Measurements from ENCODE around the gene KRT12. TPM values are rescaled to one million over a fixed set of nuclear protein-coding genes. Genes with fewer than 3 reads are reported as not detected.

The KRT12 gene
- total RNA-seq, 5 donors from 2014 or later (not counting 1 experiment from before 2014, with no cell fraction given) = 0.10 TPM; not detected in 4

DNA sequence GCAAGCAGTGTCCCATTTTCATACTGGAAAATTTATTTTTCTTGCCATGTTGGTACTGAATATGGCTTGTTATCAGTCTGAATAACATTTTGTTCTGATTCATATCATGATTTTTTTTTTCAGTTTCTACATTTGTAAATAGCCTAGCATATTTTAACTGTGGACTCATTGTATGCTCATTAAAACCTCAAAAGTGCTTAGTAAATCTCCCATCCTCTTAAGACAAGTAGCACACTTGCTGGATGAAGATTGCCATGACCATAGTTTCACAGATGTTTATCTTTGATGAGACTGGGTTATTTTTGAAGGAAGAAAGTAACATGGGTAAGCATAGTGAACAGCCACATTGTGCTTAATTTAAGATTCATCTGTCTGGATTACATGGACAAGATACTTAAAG lies 45.5 kb downstream of the KRT12 start:
- CTCF ChIA-PET = no interaction called here

DNA sequence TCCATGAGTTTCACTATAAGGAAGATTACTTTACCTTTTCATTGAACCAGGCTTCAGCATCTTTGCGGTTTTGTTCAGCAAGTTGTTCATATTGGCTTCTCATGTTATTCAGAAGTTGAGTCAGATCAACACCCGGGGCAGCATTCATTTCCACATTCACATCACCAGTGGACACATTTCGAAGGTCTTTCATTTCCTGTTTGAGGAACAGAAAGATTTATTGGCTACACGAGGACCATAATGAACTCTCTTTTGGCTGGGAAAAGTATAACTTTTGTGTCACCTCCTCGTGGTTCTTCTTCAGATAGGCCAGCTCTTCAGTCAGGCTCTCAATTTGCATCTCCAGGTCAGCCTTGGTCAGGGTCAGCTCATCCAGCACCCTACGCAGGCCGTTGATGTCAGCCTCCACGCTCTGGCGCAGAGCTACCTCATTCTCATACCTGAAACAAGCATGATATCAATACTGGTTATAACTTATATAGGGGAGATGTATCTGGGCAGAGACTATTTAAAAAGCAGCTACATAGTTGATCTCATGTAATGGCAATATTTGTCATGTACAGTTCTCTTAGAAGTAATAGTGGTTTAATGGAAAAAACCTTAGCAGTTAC lies 46.7 kb downstream of the KRT12 start:
- Mint-ChIP-seq H3K4me3 (peak overlapping the region; percentile 76 to 94 (median 76)), H3K9me3 (peaks cover 0 to 6% (median 0%) of the 10 kb centered on the region in 3 donors), H3K4me1 (peaks cover 20 to 31% (median 27%) of the 10 kb centered on the region in 3 donors), H3K27ac (no peak overlapping the region), H3K36me3 (peaks cover 38% of the 10 kb centered on the region), H3K27me3 (peaks cover 6 to 10% of the 10 kb centered on the region in 2 donors)
- Histone ChIP-seq H3K27me3 (replicated peaks in 1 of 2; ENCODE audit: control insufficient read depth in 2 of 2, extremely low read depth in 1 of 2, insufficient read depth in 2 of 2, low read length in 1 of 2) (peaks cover 0 to 4% of the 10 kb centered on the region in 2 experiments), H3K4me1 (ENCODE audit: control insufficient read depth in 1 of 2, extremely low read depth in 1 of 2, insufficient read depth in 2 of 2, low read length in 2 of 2) (peaks cover 6 to 10% of the 10 kb centered on the region in 2 experiments), H3K36me3 (ENCODE audit: control insufficient read depth in 2 of 2, extremely low read depth in 1 of 2, insufficient read depth in 1 of 2, low read length in 1 of 2) (peaks cover 0 to 10% of the 10 kb centered on the region in 2 donors), H3K4me3 (ENCODE audit: control insufficient read depth in 1 of 2, extremely low read depth in 1 of 2, low read length in 1 of 2) (no peak overlapping the region), H3K27ac (ENCODE audit: low read length) (no peak overlapping the region), H3K9me3 (no peaks in the 10 kb centered on the region)
- ATAC-seq (replicated peaks in 1 of 4) (no peak), DNase-seq (no peak)
- POLR2A ChIA-PET = no interaction called here
- CTCF ChIA-PET = interaction anchor here in 1 of 2 donors (0.9 to 2.2 kb wide), 2 partner anchors 842 to 846 kb away, joined by 4 to 13 read pairs; no protein-coding TSS in a partner anchor
- 72% methylated on average over 3 of the region's 9 CpGs for WGBS (ENCODE audit: insufficient coverage)

More for the DNA sequence above, 45.5 kb downstream of the KRT12 start:
- Histone ChIP-seq H3K36me3 (ENCODE audit: control insufficient read depth in 2 of 2, extremely low read depth in 1 of 2, insufficient read depth in 1 of 2, low read length in 1 of 2) (peaks cover 0 to 10% of the 10 kb centered on the region in 2 donors), H3K4me3 (ENCODE audit: control insufficient read depth in 1 of 2, extremely low read depth in 1 of 2, low read length in 1 of 2) (no peak overlapping the region), H3K4me1 (ENCODE audit: control insufficient read depth in 1 of 2, extremely low read depth in 1 of 2, insufficient read depth in 2 of 2, low read length in 2 of 2) (peaks cover 6 to 10% of the 10 kb centered on the region in 2 experiments), H3K27me3 (replicated peaks in 1 of 2; ENCODE audit: control insufficient read depth in 2 of 2, extremely low read depth in 1 of 2, insufficient read depth in 2 of 2, low read length in 1 of 2) (peaks cover 0 to 4% of the 10 kb centered on the region in 2 experiments), H3K9me3 (no peaks in the 10 kb centered on the region), H3K27ac (ENCODE audit: low read length) (no peak overlapping the region)
- Mint-ChIP-seq H3K27ac (no peak overlapping the region), H3K4me3 (no peak overlapping the region), H3K9me3 (peaks cover 0 to 6% (median 0%) of the 10 kb centered on the region in 3 donors), H3K27me3 (peaks cover 6 to 13% of the 10 kb centered on the region in 2 donors), H3K36me3 (peaks cover 41% of the 10 kb centered on the region), H3K4me1 (peaks cover 20 to 31% (median 27%) of the 10 kb centered on the region in 3 donors)
- POLR2A ChIA-PET = no interaction called here
- ATAC-seq (replicated peaks in 1 of 4) (no peak), DNase-seq (no peak)

DNA sequence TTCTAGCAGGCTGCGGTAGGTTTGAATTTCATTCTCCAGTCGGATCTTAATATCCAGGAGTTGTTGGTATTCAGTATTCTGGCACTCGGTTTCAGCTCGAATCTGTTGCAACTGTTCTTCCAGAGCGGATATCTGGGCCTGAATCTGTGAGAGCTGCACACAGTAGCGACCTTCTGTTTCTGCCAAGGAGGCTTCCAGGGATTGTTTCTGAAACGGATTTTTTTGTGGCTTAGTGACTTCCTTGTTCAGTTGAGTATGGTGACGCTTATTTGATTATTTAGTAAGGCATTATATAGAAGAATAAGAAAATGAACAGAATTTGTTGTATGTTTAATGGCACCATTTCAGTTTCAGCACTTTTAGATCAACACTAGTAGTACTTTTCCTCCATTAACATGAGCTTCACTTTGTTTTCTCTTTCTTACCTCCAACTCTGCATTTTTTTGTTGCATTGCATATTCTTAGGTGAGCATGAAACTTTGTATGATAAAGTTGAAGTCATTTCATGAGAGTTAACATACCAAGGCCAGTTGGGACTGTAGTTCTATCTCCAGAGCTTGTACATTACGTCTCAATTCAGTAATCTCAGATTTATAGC lies 47.4 kb downstream of the KRT12 start:
- peak in 1 of 35 experiments; percentile 16 for DNase-seq
- POLR2A ChIA-PET = interaction anchor here in 1 of 2 donors (1.5 kb wide), 1 partner anchor 871 kb away, joined by 11 read pairs; no protein-coding TSS in a partner anchor
- H3K4me1 Mint-ChIP-seq = peaks cover 20 to 31% (median 27%) of the 10 kb centered on the region in 3 donors
- H3K4me3 ChIP-seq (ENCODE audit: control insufficient read depth in 1 of 2, extremely low read depth in 1 of 2, low read length in 1 of 2) = peak overlapping the region; percentile 39 to 61
- peaks cover 0 to 4% of the 10 kb centered on the region in 2 experiments for H3K27me3 ChIP-seq (replicated peaks in 1 of 2; ENCODE audit: control insufficient read depth in 2 of 2, extremely low read depth in 1 of 2, insufficient read depth in 2 of 2, low read length in 1 of 2)
- no peaks in the 10 kb centered on the region for H3K9me3 ChIP-seq
- peak overlapping the region; percentile 76 to 94 (median 76) for H3K4me3 Mint-ChIP-seq
- peaks cover 0 to 10% of the 10 kb centered on the region in 2 donors for H3K36me3 ChIP-seq (ENCODE audit: control insufficient read depth in 2 of 2, extremely low read depth in 1 of 2, insufficient read depth in 1 of 2, low read length in 1 of 2)
- H3K27ac Mint-ChIP-seq = peak overlapping the region; percentile 65 to 75
- H3K27me3 Mint-ChIP-seq = peaks cover 8 to 13% of the 10 kb centered on the region in 2 donors
- peak overlapping the region; percentile 83 for H3K27ac ChIP-seq (ENCODE audit: low read length)
- CTCF ChIA-PET = interaction anchor here in 1 of 2 donors (0.8 to 2.2 kb wide), 3 partner anchors 200 to 847 kb away, joined by 3 to 13 read pairs (median 4); no protein-coding TSS in a partner anchor
- no peak for ATAC-seq (replicated peaks in 1 of 4)
- H3K9me3 Mint-ChIP-seq = peaks cover 0 to 6% (median 0%) of the 10 kb centered on the region in 3 donors
- H3K4me1 ChIP-seq (ENCODE audit: control insufficient read depth in 1 of 2, extremely low read depth in 1 of 2, insufficient read depth in 2 of 2, low read length in 2 of 2) = peaks cover 6 to 10% of the 10 kb centered on the region in 2 experiments
- H3K36me3 Mint-ChIP-seq = peaks cover 38% of the 10 kb centered on the region
- 78% methylated on average over 5 of the region's 9 CpGs for WGBS (ENCODE audit: insufficient coverage)

DNA sequence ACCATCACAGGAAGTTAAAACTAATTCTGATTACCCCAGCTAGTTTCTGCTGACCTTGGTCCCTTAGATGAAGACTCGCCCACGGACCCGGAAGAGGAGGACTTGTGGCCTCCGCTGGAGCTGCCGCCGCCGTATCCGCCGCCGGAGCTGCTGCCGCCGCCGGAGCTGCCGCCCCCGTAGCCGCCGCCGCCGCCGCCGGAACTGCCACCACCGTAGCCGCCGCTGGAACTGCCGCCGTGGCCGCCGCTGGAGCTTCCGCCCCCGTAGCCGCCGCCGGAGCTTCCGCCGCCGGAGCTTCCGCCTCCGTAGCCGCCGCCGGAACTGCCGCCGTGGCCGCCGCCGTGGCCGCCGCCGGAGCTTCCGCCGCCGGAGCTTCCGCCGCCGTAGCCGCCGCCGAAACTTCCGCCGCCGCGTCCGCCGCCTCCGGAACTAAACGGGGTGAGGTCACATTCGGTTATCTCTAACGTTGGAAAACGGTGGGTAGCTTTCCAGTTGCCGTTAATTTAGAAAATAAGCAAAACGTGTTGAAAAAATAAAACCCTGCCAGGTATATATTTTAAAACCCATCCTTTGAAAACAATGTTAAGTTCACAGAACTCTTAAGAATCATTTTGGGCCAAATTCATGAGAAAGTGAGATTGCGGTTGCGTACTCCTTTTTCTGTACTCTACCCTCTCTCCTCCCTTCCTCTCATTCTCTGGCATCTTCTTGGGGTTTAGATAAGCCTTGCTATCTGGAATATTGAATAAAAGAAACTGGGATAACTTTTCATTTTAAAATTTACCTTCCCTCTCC lies 48.1 kb downstream of the KRT12 start:
- peak overlapping the region; percentile 71 to 76 for H3K4me3 ChIP-seq (ENCODE audit: control insufficient read depth in 1 of 2, extremely low read depth in 1 of 2, low read length in 1 of 2)
- peak; percentile 89 to 95 (median 90) for ATAC-seq (replicated peaks in 1 of 4)
- Mint-ChIP-seq H3K27ac (peak overlapping the region; percentile 95 to 96), H3K27me3 (peaks cover 9 to 15% of the 10 kb centered on the region in 2 donors), H3K4me3 (peak overlapping the region; percentile 92 to 94 (median 94)), H3K4me1 (peaks cover 20 to 31% (median 27%) of the 10 kb centered on the region in 3 donors), H3K36me3 (peaks cover 34% of the 10 kb centered on the region), H3K9me3 (peaks cover 0 to 6% (median 0%) of the 10 kb centered on the region in 3 donors)
- DNase-seq = peak; percentile 67 to 96 (median 80)
- H3K9me3 ChIP-seq = no peaks in the 10 kb centered on the region
- H3K4me1 ChIP-seq (ENCODE audit: control insufficient read depth in 1 of 2, extremely low read depth in 1 of 2, insufficient read depth in 2 of 2, low read length in 2 of 2) = peaks cover 6 to 10% of the 10 kb centered on the region in 2 experiments
- peak overlapping the region; percentile 83 for H3K27ac ChIP-seq (ENCODE audit: low read length)
- peaks cover 0 to 4% of the 10 kb centered on the region in 2 experiments for H3K27me3 ChIP-seq (replicated peaks in 1 of 2; ENCODE audit: control insufficient read depth in 2 of 2, extremely low read depth in 1 of 2, insufficient read depth in 2 of 2, low read length in 1 of 2)
- under 1% methylated on average over 62 of the region's 73 CpGs for WGBS (ENCODE audit: insufficient coverage)
- CTCF ChIA-PET = interaction anchor here in 1 of 2 donors (0.7 to 2.2 kb wide), 7 partner anchors 10 to 870 kb away, joined by 3 to 13 read pairs (median 5); partner anchors contain the start of gene EIF1
- POLR2A ChIA-PET = interaction anchor here (0.6 to 1.5 kb wide), 11 partner anchors 172 to 1111 kb away, joined by 3 to 11 read pairs (median 4); partner anchors contain the start of genes EIF1 (in 2 of the 2), ODAD4 (in 1 of the 2) and TOP2A (in 1 of the 2)
- H3K36me3 ChIP-seq (ENCODE audit: control insufficient read depth in 2 of 2, extremely low read depth in 1 of 2, insufficient read depth in 1 of 2, low read length in 1 of 2) = peaks cover 0 to 10% of the 10 kb centered on the region in 2 donors

DNA sequence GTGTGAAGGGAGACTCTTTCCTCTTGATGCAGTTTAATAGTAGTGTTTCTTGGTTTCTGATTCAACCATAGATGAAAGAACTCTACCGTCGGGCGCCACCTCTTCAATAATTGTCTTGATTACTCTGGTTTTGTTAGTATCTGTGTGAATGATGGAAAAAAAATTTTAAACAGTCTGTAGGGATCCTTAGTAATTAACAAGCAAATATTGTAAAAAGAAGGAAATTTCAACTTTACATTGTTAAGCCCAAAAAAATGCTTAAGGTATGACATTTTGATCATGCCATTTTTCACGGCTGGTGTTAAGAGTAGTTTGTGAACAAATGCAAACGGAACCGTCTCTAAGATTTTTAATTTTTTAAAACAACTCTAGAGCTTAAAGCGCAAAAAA lies 48.7 kb downstream of the KRT12 start:
- CTCF ChIA-PET = interaction anchor here in 1 of 2 donors (0.7 to 2.2 kb wide), 6 partner anchors 9 to 871 kb away, joined by 3 to 13 read pairs (median 7); partner anchors contain the start of gene EIF1
- peaks cover 32% of the 10 kb centered on the region for H3K36me3 Mint-ChIP-seq
- Histone ChIP-seq H3K4me3 (ENCODE audit: control insufficient read depth in 1 of 2, extremely low read depth in 1 of 2, low read length in 1 of 2) (peak overlapping the region; percentile 71 to 76), H3K27ac (ENCODE audit: low read length) (peak overlapping the region; percentile 76), H3K36me3 (ENCODE audit: control insufficient read depth in 2 of 2, extremely low read depth in 1 of 2, insufficient read depth in 1 of 2, low read length in 1 of 2) (peaks cover 0 to 10% of the 10 kb centered on the region in 2 donors), H3K4me1 (ENCODE audit: control insufficient read depth in 1 of 2, extremely low read depth in 1 of 2, insufficient read depth in 2 of 2, low read length in 2 of 2) (peaks cover 6 to 10% of the 10 kb centered on the region in 2 experiments), H3K27me3 (replicated peaks in 1 of 2; ENCODE audit: control insufficient read depth in 2 of 2, extremely low read depth in 1 of 2, insufficient read depth in 2 of 2, low read length in 1 of 2) (peaks cover 0 to 4% of the 10 kb centered on the region in 2 experiments), H3K9me3 (no peaks in the 10 kb centered on the region)
- peaks cover 13 to 19% of the 10 kb centered on the region in 2 donors for H3K27me3 Mint-ChIP-seq
- WGBS (ENCODE audit: insufficient coverage) = no CpG with 5 or more reads among the region's 7 CpGs
- H3K9me3 Mint-ChIP-seq = peaks cover 0 to 6% (median 0%) of the 10 kb centered on the region in 3 donors
- peak overlapping the region; percentile 92 to 94 (median 94) for H3K4me3 Mint-ChIP-seq
- POLR2A ChIA-PET = interaction anchor here (0.6 to 1.5 kb wide), 10 partner anchors 172 to 972 kb away, joined by 3 to 11 read pairs (median 4); partner anchors contain the start of genes EIF1 (in 2 of the 2) and TOP2A (in 1 of the 2)
- peak overlapping the region; percentile 95 to 96 for H3K27ac Mint-ChIP-seq
- peaks cover 20 to 31% (median 27%) of the 10 kb centered on the region in 3 donors for H3K4me1 Mint-ChIP-seq
- ATAC-seq (replicated peaks in 1 of 4) (peak in 1 of 4 experiments; percentile 1), DNase-seq (no peak)
